Heart right ventricle (tissue), 16 donors: ENCODE data around the gene SEMA3E. TPM values are rescaled to one million over a fixed set of nuclear protein-coding genes. Genes with fewer than 3 reads are reported as not detected.

Experiments
- ATAC-seq, 8 donors: fragments of 200-7000 bp; cut with Tn5 transposase; one replicate each; pipeline ENCODE4 v1.9.1; 2020; ENCODE audit warnings: mild to moderate bottlenecking in 8 of 8, moderate library complexity in 8 of 8, moderate number of reproducible peaks in 1 of 8
- DNase-seq, 2 donors: peaks; one replicate each; pipeline ENCODE4 v3.0.0-alpha.2; 2020
- H3K27ac ChIP-seq, 10 donors: fragments of 200-600 bp; sonication (generic) in 2 of 10; one replicate each; pipeline versions ENCODE4 v1.5.0 to v1.8.0; 2020 to 2022; ENCODE audit warnings: mild to moderate bottlenecking in 3 of 10
- H3K27me3 ChIP-seq, 7 donors: fragments of 200-600 bp; one replicate each; pipeline ENCODE4 v1.8.0; 2021 to 2022; ENCODE audit warnings: mild to moderate bottlenecking in 2 of 7
- H3K36me3 ChIP-seq, 9 donors: fragments of 200-600 bp; sonication (generic) in 1 of 9; one replicate each; pipeline versions ENCODE4 v1.5.0 to v1.8.0; 2020 to 2022; ENCODE audit warnings: mild to moderate bottlenecking in 2 of 9
- H3K4me1 ChIP-seq, 9 donors: fragments of 200-600 bp; sonication (generic) in 1 of 9; one replicate each; pipeline versions ENCODE4 v1.5.0 to v1.8.0; 2020 to 2022; ENCODE audit warnings: mild to moderate bottlenecking in 4 of 9
- H3K4me3 ChIP-seq, 10 donors: fragments of 200-600 bp; sonication (generic) in 2 of 10; one replicate each; pipeline versions ENCODE4 v1.5.0 to v1.8.0; 2020 to 2022; ENCODE audit warnings: mild to moderate bottlenecking in 7 of 10, moderate library complexity in 2 of 10
- H3K9me3 ChIP-seq, 11 donors: fragments of 200-600 bp in 10 of 11; sonication (generic) in 2 of 11; one replicate each; pipeline versions ENCODE4 v1.5.0 to v1.8.0; 2013 to 2022; ENCODE audit warnings: mild to moderate bottlenecking in 2 of 11, control low read depth in 1 of 11, moderate library complexity in 1 of 11
- WGBS, 2 donors: extraction: QIAGEN DNeasy Blood & Tissue Kit; methylation state at CpG; one replicate each; pipeline ENCODE4 v1.1.7; 2013; ENCODE audit warnings: inconsistent platforms in 1 of 2; 5-methylcytosine and 5-hydroxymethylcytosine counted together
- intact Hi-C, 10 donors: fragments of 100-400 bp; cut with DNase I; formaldehyde crosslinking; loops; one replicate each; pipeline versions ENCODE4 v1.11.1 to v1.14.2; 2022
- polyA plus RNA-seq, 2 donors: library from polyadenylated mRNA; stranded (reverse); fragments of 200-250 nt; gene quantifications; one replicate each; pipeline ENCODE4 v1.2.3, GENCODE V29; 2013
- total RNA-seq, 10 donors: library from RNA; stranded (reverse); fragmentation: NEBNext Ultra II Directional in 3 of 10; extraction: Animal tissue kit (Norgen Biotek cat#: 25700) in 3 of 10; gene quantifications; one replicate each; pipeline versions ENCODE4 v1.2.1 to v1.2.4, GENCODE V29; 2021 to 2023
- TF ChIP-seq, protein P1 (sequence below), 9 donors: fragments of 200-600 bp; sonication (generic) in 2 of 9; IDR thresholded peaks; one replicate each; pipeline versions ENCODE4 v1.5.0 to v1.8.0; 2021 to 2022; ENCODE audit warnings: antibody characterized with exemption in 9 of 9, mild to moderate bottlenecking in 5 of 9, moderate library complexity in 1 of 9
- donor health status: Arrhythmogenic right ventricular cardiomyopathy.
- donor health status: ischemic (EF 13 %, LVEDD 7.1; RV severe dilation, severe dysfunction).
- donor health status: healthy with polysubstance abuse.
- donor health status: DM: no; HTN: yes; CAD: no.
- donor health status: DM: no; HTN: no; CAD: no.
- donor health status: ischemic (EF 25% LVEDD 6.9; RV normal size, moderate dysfunction).
- donor health status: ischemic (EF 25% LVEDD 5.7; RV mildly dilated, moderate dysfunction).
- donor health status: healthy.
- donor health status: DM: yes; HTN: yes; CAD: no.
- donor health status: Ischemic cardiomyopathy.
- donor health status: ischemic (EF 35%, LVEDD 5.7; RV mildly dilated, moderate dysfunction).
- donor health status: nonischemic (EF 11% LVEDD 7.7; RV severe dilation, severe dysfunction).
- donor health status: DM: yes; HTN: yes; CAD: no.
- donor health status: PGD.
- donor health status: ischemic (EF 29% LVEDD 5.4; RV normal size, mild dysfunction).
- donor health status: nonischemic (EF 23%, LVEDD 6.1; RV moderate dilation, normal function).

Gene SEMA3E
- total and polyA plus RNA-seq, 12 donors: under 0.01 to 0.53 (median 0.30) TPM; not detected in 4

DNA sequence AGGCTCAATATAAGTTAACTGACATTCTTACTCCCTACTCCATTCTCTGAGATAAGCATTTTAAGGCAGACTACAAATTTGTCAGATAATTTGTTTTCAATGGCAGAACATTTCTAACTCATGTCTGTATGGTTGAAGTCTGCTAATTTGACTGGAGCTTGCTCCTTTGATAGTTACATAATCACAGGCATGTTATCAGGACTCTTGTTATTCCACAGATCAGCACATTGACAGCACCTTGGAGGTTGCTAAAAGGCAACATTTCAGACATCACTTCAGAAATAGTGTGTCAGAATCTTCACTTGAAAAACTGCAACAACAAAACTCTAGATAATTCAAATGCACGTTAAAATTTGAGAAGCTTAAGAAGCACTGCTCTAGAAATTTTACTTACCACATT, 327.9 kb downstream of the SEMA3E start:
- Histone ChIP-seq H3K36me3 (no peaks in the 10 kb centered on the region), H3K9me3 (peaks cover 0 to 4% (median 0%) of the 10 kb centered on the region in 11 donors), H3K4me3 (no peak overlapping the region), H3K4me1 (no peaks in the 10 kb centered on the region), H3K27ac (no peak overlapping the region), H3K27me3 (peaks cover 0 to 17% (median 0%) of the 10 kb centered on the region in 7 donors)
- DNase-seq: no peak
- intact Hi-C loops: no loop called here
- WGBS, 2 donors: 22 to 31% methylated on average over 1 of the region's 1 CpG
- TF ChIP-seq, protein P1, sequence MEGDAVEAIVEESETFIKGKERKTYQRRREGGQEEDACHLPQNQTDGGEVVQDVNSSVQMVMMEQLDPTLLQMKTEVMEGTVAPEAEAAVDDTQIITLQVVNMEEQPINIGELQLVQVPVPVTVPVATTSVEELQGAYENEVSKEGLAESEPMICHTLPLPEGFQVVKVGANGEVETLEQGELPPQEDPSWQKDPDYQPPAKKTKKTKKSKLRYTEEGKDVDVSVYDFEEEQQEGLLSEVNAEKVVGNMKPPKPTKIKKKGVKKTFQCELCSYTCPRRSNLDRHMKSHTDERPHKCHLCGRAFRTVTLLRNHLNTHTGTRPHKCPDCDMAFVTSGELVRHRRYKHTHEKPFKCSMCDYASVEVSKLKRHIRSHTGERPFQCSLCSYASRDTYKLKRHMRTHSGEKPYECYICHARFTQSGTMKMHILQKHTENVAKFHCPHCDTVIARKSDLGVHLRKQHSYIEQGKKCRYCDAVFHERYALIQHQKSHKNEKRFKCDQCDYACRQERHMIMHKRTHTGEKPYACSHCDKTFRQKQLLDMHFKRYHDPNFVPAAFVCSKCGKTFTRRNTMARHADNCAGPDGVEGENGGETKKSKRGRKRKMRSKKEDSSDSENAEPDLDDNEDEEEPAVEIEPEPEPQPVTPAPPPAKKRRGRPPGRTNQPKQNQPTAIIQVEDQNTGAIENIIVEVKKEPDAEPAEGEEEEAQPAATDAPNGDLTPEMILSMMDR (IDR thresholded peaks at IDR 0.05): no peak
- ATAC-seq: no peak

DNA sequence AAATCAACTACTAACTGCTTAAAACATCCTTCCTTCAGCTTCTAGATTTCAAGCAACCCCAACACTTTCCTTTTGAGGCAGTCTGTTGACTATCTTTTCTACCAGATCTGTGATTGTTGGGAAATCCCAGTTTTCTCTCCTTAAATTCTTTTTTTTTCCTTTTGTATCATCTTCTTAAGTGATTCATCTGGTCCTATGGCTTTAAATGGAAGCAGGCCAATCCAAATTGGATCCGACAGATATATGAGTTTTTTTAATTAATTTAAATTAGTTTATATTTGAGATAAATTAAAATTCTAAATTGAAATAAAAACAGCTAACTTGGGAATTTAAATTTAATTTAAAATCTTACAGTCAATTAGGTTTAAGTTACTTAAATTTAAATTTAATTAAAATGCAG, 335.0 kb downstream of the SEMA3E start:
- no peak overlapping the region for H3K27ac ChIP-seq
- no peaks in the 10 kb centered on the region for H3K9me3 ChIP-seq
- WGBS, 2 donors: 88 to 92% methylated on average over 1 of the region's 1 CpG
- H3K27me3 ChIP-seq: peaks cover 0 to 5% (median 0%) of the 10 kb centered on the region in 7 donors
- TF ChIP-seq, protein P1 (IDR thresholded peaks at IDR 0.05): no peak
- H3K4me3 ChIP-seq: no peak overlapping the region
- ATAC-seq (no peak), DNase-seq (no peak)
- H3K36me3 ChIP-seq: no peaks in the 10 kb centered on the region
- H3K4me1 ChIP-seq: no peaks in the 10 kb centered on the region
- intact Hi-C loops: no loop called here
